NCI-H1436 treated with DMSO at 0.1 percent for 48 hours (cell line): ENCODE results near the gene ATAT1.
"Not testable (repeated sequence)": the region's sequence is repeated elsewhere in the genome, so short reads cannot be mapped to it uniquely, and the experiment has no call there.

ENCODE experiments used
- DNase-seq: peaks from one replicate; lab custom pipeline; 2025; lab: John Stamatoyannopoulos, UW

The ATAT1 gene

GRCh38 chr6:30651143-30651542, 24.5 kb downstream of the ATAT1 start:
- no peak for DNase-seq

- DNase-seq: no peak
These were observed 28.4 kb downstream of the ATAT1 start for GRCh38 chr6:30654798-30655742.

GRCh38 chr6:30655743-30656094, 29.0 kb downstream of the ATAT1 start:
- no peak for DNase-seq

- DNase-seq: no peak
These were observed 29.8 kb downstream of the ATAT1 start for GRCh38 chr6:30656513-30656912.

- no peak for DNase-seq
These were observed 30.8 kb downstream of the ATAT1 start for GRCh38 chr6:30657454-30657853.

GRCh38 chr6:30657922-30658321, 31.2 kb downstream of the ATAT1 start:
- DNase-seq: not testable (repeated sequence)

- no peak for DNase-seq
These were observed 38.5 kb downstream of the ATAT1 start for GRCh38 chr6:30664994-30665767.

- DNase-seq: not testable (repeated sequence)
These were observed 39.6 kb downstream of the ATAT1 start for GRCh38 chr6:30666300-30666699.

- DNase-seq: no peak
These were observed 44.3 kb downstream of the ATAT1 start for GRCh38 chr6:30670760-30671527.

- peak; percentile 82 for DNase-seq
These were observed 46.0 kb downstream of the ATAT1 start, which contains the start of gene DHX16 for GRCh38 chr6:30672445-30673253. Gene DHX16, minus strand, starts transcription at chr6:30673006. Its CDS starts 165 bp downstream, at chr6:30672841.

GRCh38 chr6:30676660-30677285, 50.1 kb downstream of the ATAT1 start:
- DNase-seq: no peak

GRCh38 chr6:30678964-30679726, 52.5 kb downstream of the ATAT1 start:
- DNase-seq: no peak

- DNase-seq: no peak
These were observed 53.3 kb downstream of the ATAT1 start for GRCh38 chr6:30679765-30680535.

- no peak for DNase-seq
These were observed 55.1 kb downstream of the ATAT1 start for GRCh38 chr6:30681766-30682142.

- DNase-seq: no peak
These were observed 55.8 kb downstream of the ATAT1 start for GRCh38 chr6:30682143-30683117.

GRCh38 chr6:30683183-30683979, 56.7 kb downstream of the ATAT1 start:
- DNase-seq: no peak

GRCh38 chr6:30683980-30684338, 57.3 kb downstream of the ATAT1 start:
- DNase-seq: no peak
